ENCODE measurements around the gene USP40.

DNA sequence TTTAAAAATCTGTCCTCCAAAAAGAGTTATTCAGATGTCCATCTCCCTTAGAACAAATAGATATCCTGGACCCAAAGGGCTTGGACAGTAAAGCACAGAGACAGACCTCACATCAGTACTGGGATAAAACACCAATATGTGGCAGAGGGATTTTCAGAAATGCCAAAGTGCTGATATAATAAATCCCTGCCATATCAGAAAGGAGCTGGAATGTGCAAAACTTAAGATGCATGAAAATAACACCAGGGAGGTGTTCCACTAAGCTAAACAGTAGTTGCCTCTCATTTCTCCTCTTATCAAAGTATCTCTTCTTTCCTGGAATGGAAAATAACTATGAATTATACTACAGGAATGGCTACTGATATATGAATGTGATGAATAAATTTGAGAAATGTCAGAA is 13.2 kb downstream of the USP40 start:
- TF ChIP-seq, protein P1, sequence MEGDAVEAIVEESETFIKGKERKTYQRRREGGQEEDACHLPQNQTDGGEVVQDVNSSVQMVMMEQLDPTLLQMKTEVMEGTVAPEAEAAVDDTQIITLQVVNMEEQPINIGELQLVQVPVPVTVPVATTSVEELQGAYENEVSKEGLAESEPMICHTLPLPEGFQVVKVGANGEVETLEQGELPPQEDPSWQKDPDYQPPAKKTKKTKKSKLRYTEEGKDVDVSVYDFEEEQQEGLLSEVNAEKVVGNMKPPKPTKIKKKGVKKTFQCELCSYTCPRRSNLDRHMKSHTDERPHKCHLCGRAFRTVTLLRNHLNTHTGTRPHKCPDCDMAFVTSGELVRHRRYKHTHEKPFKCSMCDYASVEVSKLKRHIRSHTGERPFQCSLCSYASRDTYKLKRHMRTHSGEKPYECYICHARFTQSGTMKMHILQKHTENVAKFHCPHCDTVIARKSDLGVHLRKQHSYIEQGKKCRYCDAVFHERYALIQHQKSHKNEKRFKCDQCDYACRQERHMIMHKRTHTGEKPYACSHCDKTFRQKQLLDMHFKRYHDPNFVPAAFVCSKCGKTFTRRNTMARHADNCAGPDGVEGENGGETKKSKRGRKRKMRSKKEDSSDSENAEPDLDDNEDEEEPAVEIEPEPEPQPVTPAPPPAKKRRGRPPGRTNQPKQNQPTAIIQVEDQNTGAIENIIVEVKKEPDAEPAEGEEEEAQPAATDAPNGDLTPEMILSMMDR (IDR thresholded peaks at IDR 0.05), result no peak
- TF ChIP-seq POLR2A (IDR thresholded peaks at IDR 0.05; ENCODE audit: low read length), result no peak
- no peak for TF ChIP-seq NFE2L2 (conservative IDR thresholded peaks at IDR 0.05; ENCODE audit: low read length)
- TF ChIP-seq, protein P2, sequence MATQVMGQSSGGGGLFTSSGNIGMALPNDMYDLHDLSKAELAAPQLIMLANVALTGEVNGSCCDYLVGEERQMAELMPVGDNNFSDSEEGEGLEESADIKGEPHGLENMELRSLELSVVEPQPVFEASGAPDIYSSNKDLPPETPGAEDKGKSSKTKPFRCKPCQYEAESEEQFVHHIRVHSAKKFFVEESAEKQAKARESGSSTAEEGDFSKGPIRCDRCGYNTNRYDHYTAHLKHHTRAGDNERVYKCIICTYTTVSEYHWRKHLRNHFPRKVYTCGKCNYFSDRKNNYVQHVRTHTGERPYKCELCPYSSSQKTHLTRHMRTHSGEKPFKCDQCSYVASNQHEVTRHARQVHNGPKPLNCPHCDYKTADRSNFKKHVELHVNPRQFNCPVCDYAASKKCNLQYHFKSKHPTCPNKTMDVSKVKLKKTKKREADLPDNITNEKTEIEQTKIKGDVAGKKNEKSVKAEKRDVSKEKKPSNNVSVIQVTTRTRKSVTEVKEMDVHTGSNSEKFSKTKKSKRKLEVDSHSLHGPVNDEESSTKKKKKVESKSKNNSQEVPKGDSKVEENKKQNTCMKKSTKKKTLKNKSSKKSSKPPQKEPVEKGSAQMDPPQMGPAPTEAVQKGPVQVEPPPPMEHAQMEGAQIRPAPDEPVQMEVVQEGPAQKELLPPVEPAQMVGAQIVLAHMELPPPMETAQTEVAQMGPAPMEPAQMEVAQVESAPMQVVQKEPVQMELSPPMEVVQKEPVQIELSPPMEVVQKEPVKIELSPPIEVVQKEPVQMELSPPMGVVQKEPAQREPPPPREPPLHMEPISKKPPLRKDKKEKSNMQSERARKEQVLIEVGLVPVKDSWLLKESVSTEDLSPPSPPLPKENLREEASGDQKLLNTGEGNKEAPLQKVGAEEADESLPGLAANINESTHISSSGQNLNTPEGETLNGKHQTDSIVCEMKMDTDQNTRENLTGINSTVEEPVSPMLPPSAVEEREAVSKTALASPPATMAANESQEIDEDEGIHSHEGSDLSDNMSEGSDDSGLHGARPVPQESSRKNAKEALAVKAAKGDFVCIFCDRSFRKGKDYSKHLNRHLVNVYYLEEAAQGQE (IDR thresholded peaks at IDR 0.05), result no peak
- no peak for TF ChIP-seq EHMT2 (IDR thresholded peaks at IDR 0.05; ENCODE audit: low read depth)
- no peak for TF ChIP-seq RAD21 (conservative IDR thresholded peaks at IDR 0.05 in 1 of 2, IDR thresholded peaks at IDR 0.05 in 1 of 2)
- TF ChIP-seq KDM1A (IDR thresholded peaks at IDR 0.05; ENCODE audit: low read depth), result no peak
- TF ChIP-seq POLR2AphosphoS2 (conservative IDR thresholded peaks at IDR 0.05; ENCODE audit: low read length), result no peak
- TF ChIP-seq TP53 (CRISPR knock-in tag; IDR thresholded peaks at IDR 0.05), result no peak
- no peak for TF ChIP-seq HDAC2 (IDR thresholded peaks at IDR 0.05)
- no peak for TF ChIP-seq EP300 (IDR thresholded peaks at IDR 0.05)
- no peak for TF ChIP-seq JUNB (IDR thresholded peaks at IDR 0.05)
- no peak for TF ChIP-seq MAFK (IDR thresholded peaks at IDR 0.05; ENCODE audit: partially characterized antibody)
